ENCODE data around the gene SHBG. TPM values are rescaled to one million over a fixed set of nuclear protein-coding genes. Genes with fewer than 3 reads are reported as not detected.

Gene SHBG
- total and polyA plus RNA-seq, 2 of the 8 experiments (the other 6 are each of a cell fraction or from before 2014, with no cell fraction given) = 1.1 to 1.2 TPM

- no peak for TF ChIP-seq BRCA1 (IDR thresholded peaks at IDR 0.05; ENCODE audit: low read depth, low read length)
- TF ChIP-seq TBP (IDR thresholded peaks at IDR 0.05; ENCODE audit: low read depth, low read length) = peak; percentile 57; the same call in 1 of the 2 replicates
- no peak for TF ChIP-seq ATF3 (IDR thresholded peaks at IDR 0.05; ENCODE audit: insufficient read depth, low read depth, low read length)
- TF ChIP-seq CTBP2 (IDR thresholded peaks at IDR 0.05; ENCODE audit: borderline replicate concordance, insufficient read depth, insufficient read length, low read length) = no peak
Observed at GRCh38 chr17:7656958-7657609, 27.1 kb downstream of the SHBG start (continued).
